ENCODE measurements around the gene UCP3. TPM values are rescaled to one million over a fixed set of nuclear protein-coding genes. Genes with fewer than 3 reads are reported as not detected.

UCP3 gene
- total RNA-seq, 4 donors from 2014 or later = 0.53 to 1.5 (median 0.92) TPM; not detected in 1

DNA sequence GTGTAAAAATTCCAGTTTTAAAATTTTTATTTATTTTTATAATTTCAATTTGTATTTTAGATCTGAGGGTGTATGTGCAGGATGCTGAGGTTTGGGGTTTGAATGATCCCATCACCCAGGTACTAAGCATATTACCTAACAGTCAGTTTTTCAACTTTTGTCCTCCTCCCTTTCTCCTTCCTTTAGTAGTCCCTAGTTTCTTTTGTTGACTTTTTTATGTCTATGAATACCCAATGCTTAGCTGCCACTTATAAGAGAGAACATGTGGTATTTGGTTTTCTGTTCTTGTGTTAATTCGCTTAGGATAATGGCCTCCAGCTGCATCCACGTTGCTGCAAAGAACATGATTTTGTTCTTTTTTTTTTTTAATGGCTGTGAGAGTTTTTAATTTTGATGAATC is 35.7 kb upstream of the UCP3 start:
- no peak for DNase-seq
- 76 to 86% methylated on average over 2 of the region's 2 CpGs for WGBS, 2 donors
- H3K4me3 ChIP-seq = no peak overlapping the region
- intact Hi-C loops (cut with DNase I) = no loop called here
- peaks cover 0 to 66% (median 0%) of the 10 kb centered on the region in 3 donors for H3K36me3 ChIP-seq
- no peak for TF ChIP-seq POLR2A (IDR thresholded peaks at IDR 0.05)
- TF ChIP-seq, protein P1, sequence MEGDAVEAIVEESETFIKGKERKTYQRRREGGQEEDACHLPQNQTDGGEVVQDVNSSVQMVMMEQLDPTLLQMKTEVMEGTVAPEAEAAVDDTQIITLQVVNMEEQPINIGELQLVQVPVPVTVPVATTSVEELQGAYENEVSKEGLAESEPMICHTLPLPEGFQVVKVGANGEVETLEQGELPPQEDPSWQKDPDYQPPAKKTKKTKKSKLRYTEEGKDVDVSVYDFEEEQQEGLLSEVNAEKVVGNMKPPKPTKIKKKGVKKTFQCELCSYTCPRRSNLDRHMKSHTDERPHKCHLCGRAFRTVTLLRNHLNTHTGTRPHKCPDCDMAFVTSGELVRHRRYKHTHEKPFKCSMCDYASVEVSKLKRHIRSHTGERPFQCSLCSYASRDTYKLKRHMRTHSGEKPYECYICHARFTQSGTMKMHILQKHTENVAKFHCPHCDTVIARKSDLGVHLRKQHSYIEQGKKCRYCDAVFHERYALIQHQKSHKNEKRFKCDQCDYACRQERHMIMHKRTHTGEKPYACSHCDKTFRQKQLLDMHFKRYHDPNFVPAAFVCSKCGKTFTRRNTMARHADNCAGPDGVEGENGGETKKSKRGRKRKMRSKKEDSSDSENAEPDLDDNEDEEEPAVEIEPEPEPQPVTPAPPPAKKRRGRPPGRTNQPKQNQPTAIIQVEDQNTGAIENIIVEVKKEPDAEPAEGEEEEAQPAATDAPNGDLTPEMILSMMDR (IDR thresholded peaks at IDR 0.05) = no peak
- H3K27ac ChIP-seq = no peak overlapping the region
- H3K4me1 ChIP-seq = no peaks in the 10 kb centered on the region
- no peaks in the 10 kb centered on the region for H3K9me3 ChIP-seq
- no peaks in the 10 kb centered on the region for H3K27me3 ChIP-seq

DNA sequence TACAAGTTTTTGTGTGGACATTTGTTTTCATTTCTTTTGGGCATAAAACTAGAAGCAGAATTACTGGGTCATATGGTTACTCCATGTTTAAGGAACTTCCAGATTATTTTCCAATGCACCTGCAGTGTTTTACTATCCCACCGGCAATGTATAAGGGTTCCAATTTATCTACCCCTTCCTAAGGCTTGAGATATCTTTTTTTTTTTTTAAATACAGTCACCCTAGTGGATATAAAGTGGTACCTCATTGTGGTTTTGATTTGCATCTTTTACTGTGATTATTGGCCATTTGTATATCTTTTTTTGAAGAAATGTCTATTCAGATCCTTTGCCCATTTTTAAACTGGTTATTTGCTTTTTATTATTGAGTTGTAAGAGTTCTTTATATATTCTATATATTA is 34.6 kb upstream of the UCP3 start:
- H3K27ac ChIP-seq = no peak overlapping the region
- intact Hi-C loops (cut with DNase I) = no loop called here
- H3K9me3 ChIP-seq = no peaks in the 10 kb centered on the region
- H3K36me3 ChIP-seq = peaks cover 0 to 67% (median 0%) of the 10 kb centered on the region in 3 donors
- no peak overlapping the region for H3K4me3 ChIP-seq
- no peak for DNase-seq
- WGBS, 2 donors = 89 to 95% methylated on average over 1 of the region's 1 CpG
- H3K27me3 ChIP-seq = no peaks in the 10 kb centered on the region
- H3K4me1 ChIP-seq = no peaks in the 10 kb centered on the region
- no peak for TF ChIP-seq POLR2A (IDR thresholded peaks at IDR 0.05)
- TF ChIP-seq, protein P1 (IDR thresholded peaks at IDR 0.05) = no peak

DNA sequence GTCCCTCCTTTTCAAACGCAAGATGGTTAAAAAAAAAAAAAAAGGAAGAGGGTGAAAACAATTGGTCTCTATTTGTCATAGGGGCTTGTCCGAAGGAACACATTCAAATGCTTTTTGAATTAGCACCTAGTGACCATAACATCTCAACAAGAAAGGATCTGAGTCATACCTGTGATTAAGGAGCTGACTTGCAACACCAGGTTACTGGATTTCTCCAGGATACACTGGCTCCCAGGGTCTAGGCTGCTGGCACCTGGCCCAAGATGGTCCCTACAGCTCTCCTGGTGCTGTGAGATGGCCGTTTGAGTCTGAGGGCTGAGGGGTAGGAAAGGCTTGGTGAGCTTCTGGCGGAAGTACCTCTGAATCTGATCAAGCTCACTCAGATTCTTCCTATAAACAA is 28.4 kb upstream of the UCP3 start:
- peaks cover 0 to 97% (median 6%) of the 10 kb centered on the region in 3 donors for H3K36me3 ChIP-seq
- intact Hi-C loops (cut with DNase I) = no loop called here
- H3K27me3 ChIP-seq = no peaks in the 10 kb centered on the region
- no peak for TF ChIP-seq POLR2A (IDR thresholded peaks at IDR 0.05)
- TF ChIP-seq, protein P1 (IDR thresholded peaks at IDR 0.05) = no peak
- H3K4me1 ChIP-seq = no peaks in the 10 kb centered on the region
- no peaks in the 10 kb centered on the region for H3K9me3 ChIP-seq
- WGBS, 2 donors = 56 to 76% methylated on average over 3 to 4 of the region's 4 CpGs
- no peak overlapping the region for H3K27ac ChIP-seq
- DNase-seq = no peak
- no peak overlapping the region for H3K4me3 ChIP-seq

DNA sequence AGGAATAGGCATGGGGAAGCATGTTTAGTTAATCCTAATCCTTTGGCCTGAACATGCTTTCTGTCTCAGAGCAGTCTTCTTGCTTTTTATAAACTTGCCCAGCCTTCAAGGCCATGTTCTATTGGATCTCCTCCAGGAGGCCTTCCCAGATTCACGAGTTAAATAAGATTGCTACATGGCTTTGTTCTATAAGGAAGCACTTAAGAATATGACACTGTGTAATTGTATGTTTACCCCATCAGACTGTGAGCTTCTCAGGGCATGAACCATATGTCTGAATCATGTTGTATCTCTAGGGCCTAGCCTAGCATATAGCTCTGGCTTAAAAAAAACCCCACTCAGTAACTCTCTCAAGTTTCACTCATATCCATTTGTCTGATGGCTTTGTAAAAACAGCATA is 26.4 kb upstream of the UCP3 start:
- intact Hi-C loops (cut with DNase I) = no loop called here
- H3K36me3 ChIP-seq = peaks cover 0 to 99% (median 6%) of the 10 kb centered on the region in 3 donors
- no peak for DNase-seq
- no peaks in the 10 kb centered on the region for H3K27me3 ChIP-seq
- no peaks in the 10 kb centered on the region for H3K4me1 ChIP-seq
- WGBS, 2 donors = 14 to 38% methylated on average over 1 of the region's 1 CpG
- no peak overlapping the region for H3K4me3 ChIP-seq
- no peak overlapping the region for H3K27ac ChIP-seq
- no peaks in the 10 kb centered on the region for H3K9me3 ChIP-seq
- no peak for TF ChIP-seq POLR2A (IDR thresholded peaks at IDR 0.05)
- TF ChIP-seq, protein P1 (IDR thresholded peaks at IDR 0.05) = no peak

DNA sequence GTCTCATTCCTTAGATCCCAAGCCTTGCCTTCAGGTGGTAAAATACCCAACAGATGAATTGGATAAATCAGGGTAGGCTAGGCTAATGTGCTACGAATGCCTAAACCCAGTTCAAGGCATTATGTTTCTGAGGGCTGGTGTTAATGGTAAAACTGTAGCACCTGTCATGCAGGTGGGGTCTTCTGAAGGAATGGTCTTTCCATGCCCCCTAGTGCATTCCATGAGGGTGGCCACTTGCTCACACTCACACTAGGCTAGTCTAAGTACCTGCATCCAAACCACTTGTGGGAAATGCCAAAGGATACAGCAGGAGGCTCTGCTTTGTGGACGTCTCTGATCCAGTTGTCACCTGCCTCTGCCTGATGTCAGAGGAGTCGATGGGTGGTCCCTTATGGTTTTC is 24.2 kb upstream of the UCP3 start:
- Histone ChIP-seq H3K27ac (no peak overlapping the region), H3K36me3 (peaks cover 0 to 92% (median 6%) of the 10 kb centered on the region in 3 donors), H3K4me1 (no peaks in the 10 kb centered on the region), H3K27me3 (no peaks in the 10 kb centered on the region), H3K4me3 (no peak overlapping the region), H3K9me3 (no peaks in the 10 kb centered on the region)
- no peak for DNase-seq
- intact Hi-C loops (cut with DNase I) = no loop called here
- no peak for TF ChIP-seq POLR2A (IDR thresholded peaks at IDR 0.05)
- TF ChIP-seq, protein P1 (IDR thresholded peaks at IDR 0.05) = no peak
- 93 to 96% methylated on average over 2 to 3 of the region's 3 CpGs for WGBS, 2 donors
